ENCODE measurements around the gene PPP1R13B.

PPP1R13B gene

GRCh38 chr14:103880348-103881267 is 33.2 kb upstream of the PPP1R13B start:
- no peak for DNase-seq (ENCODE audit: low read depth)

DNA sequence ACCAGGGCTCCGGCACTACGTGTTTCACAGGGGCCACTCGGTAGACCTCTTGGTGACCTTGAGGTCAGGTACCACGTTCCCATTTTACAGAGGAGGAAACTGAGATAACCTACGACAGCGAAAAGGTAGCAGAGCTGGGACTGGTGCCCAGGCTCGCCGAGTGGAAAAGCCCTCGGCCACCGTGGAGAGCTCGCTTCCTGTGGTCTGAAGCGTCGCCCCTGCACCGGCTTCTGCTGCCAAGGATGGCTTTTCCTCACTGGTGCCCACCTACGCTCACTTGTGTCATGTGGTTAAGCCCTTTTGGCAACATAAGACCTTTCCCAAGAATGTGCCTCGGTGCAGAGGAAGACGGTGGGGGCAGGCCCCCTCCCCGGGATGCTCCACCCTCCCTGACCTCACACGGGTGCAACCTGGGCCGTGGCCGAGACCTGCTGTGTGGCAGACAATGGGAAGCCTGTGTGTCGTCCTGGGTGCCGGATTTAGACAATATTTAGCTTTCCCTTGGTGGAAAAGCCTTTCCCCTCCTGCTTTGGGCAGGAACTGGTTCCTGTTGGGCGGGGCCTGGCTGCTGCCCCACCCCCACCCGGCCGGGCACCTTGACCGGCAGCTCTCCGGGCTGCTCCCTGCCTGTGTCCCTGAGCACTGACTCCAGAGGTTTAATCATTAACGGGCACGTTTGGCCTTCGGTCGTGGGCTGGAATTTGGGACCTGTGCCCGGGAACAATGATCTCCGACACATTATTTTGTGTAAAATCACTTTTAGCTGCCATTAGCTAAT is 32.4 kb upstream of the PPP1R13B start:
- DNase-seq (ENCODE audit: low read depth), result no peak

DNA sequence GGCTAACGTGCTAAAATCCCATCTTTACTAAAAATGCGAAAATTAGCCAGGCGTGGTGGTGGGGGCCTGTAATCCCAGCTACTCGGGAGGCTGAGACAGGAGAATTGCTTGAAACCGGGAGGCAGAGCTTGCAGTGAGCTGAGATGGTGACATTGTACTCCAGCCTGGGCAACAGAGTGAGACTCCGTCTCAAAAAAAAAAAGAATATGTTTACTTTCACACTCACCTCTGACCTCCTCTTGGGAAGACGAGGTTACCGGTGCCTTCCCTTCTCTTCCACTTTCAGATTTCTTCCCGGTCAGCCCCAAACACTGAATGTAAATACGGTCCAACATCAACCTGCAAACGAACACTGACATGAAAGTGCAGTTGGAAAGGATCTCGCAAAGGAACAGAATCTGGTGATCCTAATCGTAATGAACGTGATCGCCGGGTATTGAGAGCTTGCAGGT is 31.8 kb upstream of the PPP1R13B start:
- no peak for DNase-seq (ENCODE audit: low read depth)

- no peak for DNase-seq (ENCODE audit: low read depth)
Observed at GRCh38 chr14:103878180-103878579, 30.8 kb upstream of the PPP1R13B start.

GRCh38 chr14:103875010-103875409 is 27.6 kb upstream of the PPP1R13B start:
- no peak for DNase-seq (ENCODE audit: low read depth)

GRCh38 chr14:103872481-103873113 is 25.2 kb upstream of the PPP1R13B start:
- no peak for DNase-seq (ENCODE audit: low read depth)

DNA sequence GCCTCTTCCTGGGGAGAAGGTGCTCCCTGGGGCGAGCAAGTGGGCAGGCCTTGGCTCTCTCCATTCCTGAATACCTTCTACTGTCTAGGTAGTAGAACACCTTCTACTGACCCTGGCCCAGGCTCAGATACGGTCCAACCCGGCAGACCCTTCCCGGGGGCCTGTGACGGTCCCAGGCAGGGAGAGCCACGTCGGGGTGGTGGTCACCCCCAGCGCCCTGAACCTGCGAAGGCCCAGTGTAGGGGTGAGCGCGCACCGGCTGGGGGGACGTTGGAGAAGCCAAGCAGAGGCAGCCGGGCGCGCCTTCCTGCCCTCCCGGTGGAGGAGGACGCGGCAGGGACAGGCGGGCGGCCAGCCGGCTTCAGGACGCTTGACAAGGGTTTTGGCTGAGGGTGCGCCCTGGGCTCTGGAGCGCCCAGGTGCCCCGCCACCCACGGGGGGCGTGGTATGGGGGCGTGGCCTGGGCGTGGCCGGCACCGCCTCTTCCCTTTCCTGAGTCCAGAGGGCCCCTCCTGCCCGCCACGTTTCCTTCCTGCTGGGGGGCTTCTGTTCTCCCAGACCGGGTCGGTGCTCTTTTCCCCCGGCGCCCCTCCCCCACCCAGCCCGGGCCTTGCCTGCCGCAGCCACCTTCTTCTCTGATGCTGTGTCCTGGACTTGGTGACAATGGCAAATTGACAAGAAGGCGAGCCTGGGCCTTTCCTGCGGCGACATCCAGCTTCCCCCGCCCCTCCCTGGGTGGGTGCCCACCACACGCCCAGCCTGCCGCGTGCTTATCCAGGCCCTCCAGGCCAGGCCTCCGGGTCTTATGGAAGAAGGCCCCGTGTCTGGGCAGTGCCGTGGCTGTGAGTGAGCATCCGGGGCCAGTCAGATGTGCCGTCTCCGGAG is 24.5 kb upstream of the PPP1R13B start:
- peak; percentile 70 for DNase-seq (ENCODE audit: low read depth)

DNA sequence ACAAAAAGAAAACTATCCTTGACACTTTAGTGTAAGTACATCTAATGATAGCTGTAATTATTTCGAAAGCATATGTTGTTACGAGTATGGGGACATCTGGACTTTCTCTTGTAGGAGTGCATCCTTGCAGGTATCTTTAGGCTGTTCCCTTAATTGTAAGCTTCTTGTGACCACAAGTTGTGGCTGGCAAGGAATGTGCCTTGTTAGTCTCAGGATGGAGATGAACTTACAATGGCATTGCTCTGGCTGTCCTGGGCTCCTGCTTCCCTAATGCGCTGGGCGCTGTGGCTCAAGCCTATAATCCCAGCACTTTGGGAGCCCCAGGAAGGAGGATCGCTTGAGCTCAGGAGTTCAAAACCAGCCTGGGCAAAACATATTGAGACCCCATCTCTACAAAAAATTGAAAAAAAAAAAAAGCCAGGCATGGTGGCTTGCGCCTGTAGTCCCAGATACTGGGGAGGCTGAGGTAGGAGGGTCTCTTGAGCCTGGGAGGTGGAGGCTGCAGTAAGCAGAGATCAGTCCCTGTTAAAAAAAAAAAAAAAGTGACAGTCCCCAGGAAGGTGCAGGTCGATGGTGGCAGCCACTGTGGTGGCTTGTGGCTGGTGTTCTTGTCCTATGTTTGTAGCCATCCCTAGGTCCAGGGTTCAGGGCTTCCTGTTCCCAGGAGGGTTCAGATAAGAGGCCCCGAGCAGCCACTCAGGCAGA is 23.7 kb upstream of the PPP1R13B start:
- no peak for DNase-seq (ENCODE audit: low read depth)

DNA sequence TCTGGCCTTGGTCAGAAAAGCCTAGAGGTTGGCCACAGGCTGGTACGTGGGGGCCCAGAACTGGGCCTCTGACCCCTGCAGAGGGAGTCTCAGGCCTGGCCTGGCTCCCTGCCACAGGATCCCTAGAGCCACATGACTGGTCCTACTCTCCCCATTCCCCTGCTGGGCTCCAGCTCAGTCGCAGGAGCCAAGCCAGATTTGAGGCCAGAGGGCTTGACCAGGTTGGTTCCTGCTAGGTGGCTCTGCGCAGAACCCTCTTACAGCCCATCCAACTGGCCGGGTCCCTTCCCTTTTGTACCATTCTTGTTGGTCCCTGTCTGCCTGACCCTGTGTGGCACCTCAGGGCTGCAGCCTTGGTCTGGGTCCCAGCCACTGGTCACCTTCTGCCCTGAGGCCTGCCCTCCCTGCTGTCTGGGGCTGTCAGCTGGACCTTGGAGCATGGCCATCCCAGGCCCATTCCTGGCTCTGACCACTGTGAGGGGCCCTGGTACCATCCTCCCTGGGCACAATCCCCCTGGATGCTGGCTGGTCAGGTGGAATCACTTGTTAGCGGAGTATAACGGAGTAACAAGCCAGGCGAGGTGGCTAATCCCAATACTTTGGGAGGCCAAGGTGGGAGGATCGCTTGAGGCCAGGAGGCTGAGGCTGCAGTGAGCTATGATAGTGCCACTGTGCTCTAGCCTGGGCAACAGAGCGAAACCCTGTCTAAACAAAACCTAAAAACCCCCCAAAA is 22.9 kb upstream of the PPP1R13B start:
- DNase-seq (ENCODE audit: low read depth), result no peak

DNA sequence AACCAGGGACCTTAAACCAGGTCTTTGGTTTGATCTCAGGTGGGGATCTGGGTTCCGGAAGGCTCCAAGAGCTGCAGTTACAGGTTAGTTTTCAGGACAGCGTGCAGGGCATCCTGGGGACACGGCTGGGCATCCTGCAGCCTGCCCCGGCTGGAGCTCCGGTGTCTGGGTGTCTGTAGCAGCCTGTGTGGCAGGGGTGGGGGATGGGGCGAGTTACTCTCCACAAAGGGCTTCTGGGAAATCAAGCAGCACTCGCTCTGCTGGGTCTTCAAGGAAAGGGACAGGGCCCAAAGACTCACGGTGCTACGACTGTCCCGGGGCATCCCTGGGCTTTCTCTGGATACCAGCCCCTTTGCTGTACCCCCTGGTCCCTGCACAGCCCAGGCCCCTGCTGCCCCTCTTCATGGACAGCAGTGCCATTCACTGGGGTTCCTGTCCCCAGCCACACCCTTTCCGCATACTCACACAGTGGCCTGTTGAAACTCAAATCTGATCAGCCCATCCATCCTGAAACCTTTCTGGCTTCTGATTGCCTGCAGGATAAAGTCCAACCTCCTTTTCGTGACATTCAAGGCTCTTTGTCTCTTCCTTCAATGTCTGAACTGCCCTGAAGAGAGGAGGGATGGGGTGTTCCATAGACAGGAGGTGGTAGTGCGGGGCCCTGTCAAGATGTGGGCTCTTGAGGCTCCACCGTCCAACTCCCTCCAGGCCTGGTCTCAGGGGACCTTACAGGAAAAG is 22.2 kb upstream of the PPP1R13B start:
- no peak for DNase-seq (ENCODE audit: low read depth)

DNA sequence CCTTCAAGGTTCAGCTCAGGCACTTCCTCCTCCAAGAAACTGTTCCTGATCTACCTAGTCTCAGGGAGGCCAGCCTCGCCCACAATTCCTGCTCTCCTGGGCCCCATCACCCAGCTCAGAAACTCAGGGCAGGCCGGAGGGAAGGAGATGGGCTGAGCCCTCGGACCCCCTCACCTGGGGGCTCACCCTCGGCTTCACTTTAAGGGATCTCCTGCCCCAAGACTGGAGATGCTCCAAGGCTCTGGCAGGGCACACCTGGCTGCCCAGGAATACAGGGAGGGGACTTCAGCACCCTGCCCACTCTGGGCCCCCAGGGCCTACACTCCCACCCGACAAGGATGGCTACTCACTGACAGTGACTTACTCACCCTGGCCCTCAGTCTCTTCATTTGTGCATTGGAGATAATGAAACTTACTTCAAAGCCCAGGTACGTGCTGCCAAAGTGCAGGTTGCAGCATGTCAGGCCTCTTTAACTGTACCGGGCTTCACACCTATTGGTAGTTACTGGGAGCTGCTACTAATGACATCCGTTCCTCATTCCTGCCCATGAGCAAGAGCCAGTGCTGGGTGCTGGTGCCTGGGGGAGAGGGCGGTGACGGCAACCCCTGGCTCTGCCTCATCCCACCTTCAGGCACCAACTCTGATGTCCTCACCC is 21.0 kb upstream of the PPP1R13B start:
- DNase-seq (ENCODE audit: low read depth), result no peak

DNA sequence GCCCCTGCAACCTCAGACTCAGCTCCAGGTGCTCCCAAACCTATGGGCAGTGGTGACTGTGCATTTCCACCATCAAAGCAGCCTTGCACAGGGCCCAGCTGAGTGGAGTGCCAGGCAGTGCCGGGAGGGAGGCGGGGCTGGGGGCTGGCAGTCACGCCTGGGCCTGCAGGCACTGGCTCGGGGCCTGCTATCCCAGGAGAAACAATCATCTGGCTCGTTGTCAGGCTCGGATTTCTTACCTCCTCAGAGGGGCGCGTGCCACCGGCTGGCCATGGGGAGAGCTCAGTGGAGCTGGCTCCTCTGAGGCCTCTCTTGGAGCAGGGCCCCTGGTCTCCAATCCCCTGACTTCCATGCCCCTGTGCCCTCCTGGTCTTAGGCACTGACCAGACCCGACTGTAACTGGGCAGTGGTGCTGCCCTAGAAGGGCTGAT is 20.2 kb upstream of the PPP1R13B start:
- no peak for DNase-seq (ENCODE audit: low read depth)

DNA sequence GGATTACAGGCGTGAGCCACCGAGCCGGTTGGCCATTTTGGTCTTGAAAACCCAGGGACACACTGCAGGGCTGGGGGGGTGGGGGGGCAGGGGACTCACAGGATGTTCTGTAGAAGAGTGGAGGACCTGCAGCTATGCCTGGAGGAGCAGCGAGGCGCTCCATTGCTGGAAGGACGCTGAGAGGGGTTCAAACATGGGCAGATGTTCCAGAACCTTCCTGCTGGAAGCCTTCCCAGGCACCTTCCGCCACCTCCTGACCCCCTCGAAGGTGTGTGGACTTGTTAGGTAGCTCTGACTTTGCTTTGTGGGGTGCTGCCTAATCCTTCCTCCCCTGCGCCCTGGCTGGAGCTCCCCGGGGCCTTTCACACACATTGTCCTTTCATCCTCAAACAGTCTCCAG is 19.6 kb upstream of the PPP1R13B start:
- DNase-seq (ENCODE audit: low read depth), result no peak

DNA sequence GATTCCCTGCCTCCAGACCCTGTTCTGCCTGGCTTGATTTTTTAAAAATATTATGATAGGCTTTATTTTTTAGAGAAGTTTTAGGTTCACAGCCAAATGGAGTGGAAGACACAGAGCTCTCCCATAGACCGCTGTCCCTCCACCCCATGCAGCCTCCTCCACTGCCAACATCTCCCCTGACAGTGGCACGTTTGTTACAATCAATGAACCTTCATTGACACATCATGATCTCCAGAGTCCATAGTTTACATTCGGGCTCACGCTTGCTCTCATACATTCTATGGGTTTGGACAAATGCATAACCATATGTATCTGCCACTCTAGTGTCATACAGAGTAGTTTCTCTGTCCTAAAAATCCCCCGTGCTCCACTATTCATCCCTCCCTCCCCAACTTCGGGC is 15.9 kb upstream of the PPP1R13B start:
- DNase-seq (ENCODE audit: low read depth), result no peak

DNA sequence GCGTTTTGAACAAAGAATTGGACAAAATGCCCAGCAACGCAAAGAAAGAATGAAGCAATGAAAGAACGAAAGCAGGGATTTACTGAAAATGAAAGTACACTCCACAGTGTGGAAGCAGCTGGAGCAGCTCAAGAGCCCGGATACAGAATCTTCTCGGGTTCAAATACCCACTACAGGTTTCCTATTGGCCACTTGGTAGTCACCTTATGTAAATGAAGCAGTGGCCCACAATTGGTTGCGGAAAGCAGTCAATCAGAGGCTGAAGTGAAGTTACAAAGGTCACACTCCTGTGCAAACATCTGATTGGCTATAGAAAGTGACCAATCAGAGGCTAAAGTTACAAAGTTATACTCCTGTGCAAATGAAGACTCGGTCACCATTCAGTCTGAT is 15.0 kb upstream of the PPP1R13B start:
- no peak for DNase-seq (ENCODE audit: low read depth)

- no peak for DNase-seq (ENCODE audit: low read depth)
Observed at GRCh38 chr14:103861413-103862392, 14.3 kb upstream of the PPP1R13B start.

DNA sequence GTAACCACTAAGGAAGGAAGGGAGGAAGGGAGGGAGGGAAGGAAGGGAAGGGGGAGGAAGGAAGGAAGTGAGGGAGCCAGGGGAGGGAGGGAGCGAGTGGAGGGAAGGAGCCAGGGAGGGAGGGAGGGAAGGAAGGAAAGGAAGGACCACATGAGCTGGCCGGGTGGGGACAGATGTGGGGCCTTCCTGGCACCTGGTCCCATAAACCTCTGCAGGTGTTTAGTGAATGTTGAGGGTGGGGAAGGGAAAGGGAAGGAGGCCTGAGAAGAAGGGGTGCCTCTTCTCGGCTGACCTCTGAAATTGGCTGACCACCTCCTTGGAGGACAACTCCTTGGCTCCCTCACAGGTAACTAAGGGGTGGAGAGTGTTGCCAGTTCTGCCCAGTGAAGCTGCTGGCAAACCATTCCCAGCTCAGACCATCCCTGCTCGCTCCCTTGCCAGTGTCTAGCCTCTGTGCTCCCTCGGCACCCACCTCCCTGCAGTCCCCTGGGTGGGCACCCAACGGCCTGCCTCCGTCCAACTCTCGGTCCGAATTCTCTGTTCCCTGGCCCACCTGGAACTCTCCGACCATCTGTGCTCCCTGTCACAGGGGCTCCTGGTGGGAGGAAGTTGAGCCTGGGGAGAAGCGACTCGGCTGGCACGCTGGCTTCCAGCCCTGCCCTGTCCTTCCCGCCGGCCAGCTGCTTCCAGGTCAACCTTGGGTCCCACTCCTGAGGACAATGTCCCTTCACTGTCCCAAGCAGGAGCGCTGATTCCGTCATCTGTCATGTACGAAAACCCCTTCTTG is 12.2 kb upstream of the PPP1R13B start:
- no peak for DNase-seq (ENCODE audit: low read depth)
